ENCODE data around the gene ZNF688. TPM values are rescaled to one million over a fixed set of nuclear protein-coding genes. Genes with fewer than 3 reads are reported as not detected.

The ZNF688 gene
- total and polyA plus RNA-seq, 2 of the 13 experiments (the other 11 are each of a cell fraction or from before 2014, with no cell fraction given): 2.4 to 5.4 TPM

GRCh38 chr16:30609926-30610839 is 38.7 kb upstream of the ZNF688 start, which contains the start of gene ZNF689 (continued):
- TF ChIP-seq NAIF1 (CRISPR knock-in tag; IDR thresholded peaks at IDR 0.05; ENCODE audit: borderline replicate concordance) (peak; percentile 94), NR3C1 (CRISPR knock-in tag; IDR thresholded peaks at IDR 0.05) (0 out of 2 replicates have a peak, but pooled peaks have one; percentile 87), BCL6 (CRISPR knock-in tag; IDR thresholded peaks at IDR 0.05) (peak; percentile 67), NFIC (IDR thresholded peaks at IDR 0.05; ENCODE audit: low read length) (peak; percentile 78; the same call in 1 of the 2 replicates), ZNF326 (CRISPR knock-in tag; IDR thresholded peaks at IDR 0.05; ENCODE audit: borderline replicate concordance) (no peak), ZNF7 (CRISPR knock-in tag; IDR thresholded peaks at IDR 0.05) (peak; percentile 46; the same call in 1 of the 2 replicates), NR1H2 (CRISPR knock-in tag; IDR thresholded peaks at IDR 0.05; ENCODE audit: borderline replicate concordance, low read depth) (peak; percentile 10), MEF2D (CRISPR knock-in tag; IDR thresholded peaks at IDR 0.05) (0 out of 2 replicates have a peak, but pooled peaks have one; percentile 83), ARID2 (CRISPR knock-in tag; IDR thresholded peaks at IDR 0.05; ENCODE audit: borderline replicate concordance) (no peak; the same call in 1 of the 2 replicates), NCOA5 (CRISPR knock-in tag; IDR thresholded peaks at IDR 0.05) (no peak), ZNF33B (CRISPR knock-in tag; IDR thresholded peaks at IDR 0.05) (peak; percentile 96), SKIL (CRISPR knock-in tag; IDR thresholded peaks at IDR 0.05; ENCODE audit: borderline replicate concordance) (no peak; the same call in 1 of the 2 replicates), ZNF678 (CRISPR knock-in tag; IDR thresholded peaks at IDR 0.05) (peak; percentile 91), ZNF263 (CRISPR knock-in tag; IDR thresholded peaks at IDR 0.05) (peak; percentile 44; the same call in 1 of the 2 replicates), ZNF670 (CRISPR knock-in tag; IDR thresholded peaks at IDR 0.05; ENCODE audit: borderline replicate concordance) (peak; percentile 97), ZMYM4 (CRISPR knock-in tag; IDR thresholded peaks at IDR 0.05) (peak; percentile 75), PHF5A (CRISPR knock-in tag; IDR thresholded peaks at IDR 0.05; ENCODE audit: low read depth, unreplicated experiment) (peak; percentile 81), ESRRA (CRISPR knock-in tag; IDR thresholded peaks at IDR 0.05; ENCODE audit: low read depth) (peak; percentile 73), PHF20 (CRISPR knock-in tag; IDR thresholded peaks at IDR 0.05) (peak; percentile 79), NFKBIZ (CRISPR knock-in tag; IDR thresholded peaks at IDR 0.05) (no peak), ZNF121 (CRISPR knock-in tag; IDR thresholded peaks at IDR 0.05) (peak; percentile 44; the same call in 1 of the 2 replicates)
- TF ChIP-seq, protein P1, sequence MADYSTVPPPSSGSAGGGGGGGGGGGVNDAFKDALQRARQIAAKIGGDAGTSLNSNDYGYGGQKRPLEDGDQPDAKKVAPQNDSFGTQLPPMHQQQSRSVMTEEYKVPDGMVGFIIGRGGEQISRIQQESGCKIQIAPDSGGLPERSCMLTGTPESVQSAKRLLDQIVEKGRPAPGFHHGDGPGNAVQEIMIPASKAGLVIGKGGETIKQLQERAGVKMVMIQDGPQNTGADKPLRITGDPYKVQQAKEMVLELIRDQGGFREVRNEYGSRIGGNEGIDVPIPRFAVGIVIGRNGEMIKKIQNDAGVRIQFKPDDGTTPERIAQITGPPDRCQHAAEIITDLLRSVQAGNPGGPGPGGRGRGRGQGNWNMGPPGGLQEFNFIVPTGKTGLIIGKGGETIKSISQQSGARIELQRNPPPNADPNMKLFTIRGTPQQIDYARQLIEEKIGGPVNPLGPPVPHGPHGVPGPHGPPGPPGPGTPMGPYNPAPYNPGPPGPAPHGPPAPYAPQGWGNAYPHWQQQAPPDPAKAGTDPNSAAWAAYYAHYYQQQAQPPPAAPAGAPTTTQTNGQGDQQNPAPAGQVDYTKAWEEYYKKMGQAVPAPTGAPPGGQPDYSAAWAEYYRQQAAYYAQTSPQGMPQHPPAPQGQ (CRISPR knock-in tag; IDR thresholded peaks at IDR 0.05; ENCODE audit: borderline replicate concordance): no peak; the same call in 1 of the 2 replicates
- TF ChIP-seq, protein P2, sequence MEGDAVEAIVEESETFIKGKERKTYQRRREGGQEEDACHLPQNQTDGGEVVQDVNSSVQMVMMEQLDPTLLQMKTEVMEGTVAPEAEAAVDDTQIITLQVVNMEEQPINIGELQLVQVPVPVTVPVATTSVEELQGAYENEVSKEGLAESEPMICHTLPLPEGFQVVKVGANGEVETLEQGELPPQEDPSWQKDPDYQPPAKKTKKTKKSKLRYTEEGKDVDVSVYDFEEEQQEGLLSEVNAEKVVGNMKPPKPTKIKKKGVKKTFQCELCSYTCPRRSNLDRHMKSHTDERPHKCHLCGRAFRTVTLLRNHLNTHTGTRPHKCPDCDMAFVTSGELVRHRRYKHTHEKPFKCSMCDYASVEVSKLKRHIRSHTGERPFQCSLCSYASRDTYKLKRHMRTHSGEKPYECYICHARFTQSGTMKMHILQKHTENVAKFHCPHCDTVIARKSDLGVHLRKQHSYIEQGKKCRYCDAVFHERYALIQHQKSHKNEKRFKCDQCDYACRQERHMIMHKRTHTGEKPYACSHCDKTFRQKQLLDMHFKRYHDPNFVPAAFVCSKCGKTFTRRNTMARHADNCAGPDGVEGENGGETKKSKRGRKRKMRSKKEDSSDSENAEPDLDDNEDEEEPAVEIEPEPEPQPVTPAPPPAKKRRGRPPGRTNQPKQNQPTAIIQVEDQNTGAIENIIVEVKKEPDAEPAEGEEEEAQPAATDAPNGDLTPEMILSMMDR (CRISPR knock-in tag; IDR thresholded peaks at IDR 0.05): peak; percentile 21; the same call in 1 of the 2 replicates

Data from HepG2 (cell line).